Astrocyte of the cerebellum (primary cell): Measurements from ENCODE around the gene WBP4.

Source experiments
- DNase-seq: peaks from one replicate; pipeline ENCODE4 v3.0.0-alpha.2; 2011; ENCODE audit warnings: low read depth
- H3K4me3 ChIP-seq: 2 replicates; pipeline ENCODE4 v1.5.1; 2011; ENCODE audit warnings: mild to moderate bottlenecking, low read depth, low read length, moderate library complexity
- in situ Hi-C: cut with HindIII; loops from 2 replicates; pipeline ENCODE4 v1.10.0; 2017; ENCODE audit warnings: low sequenced_read_pairs
- TF ChIP-seq, protein P1 (sequence below): IDR thresholded peaks from 2 replicates; pipeline ENCODE4 v1.5.1; 2012; ENCODE audit warnings: low read length, low read depth, moderate library complexity, mild to moderate bottlenecking; ENCODE audit errors: missing control alignments

WBP4 gene

DNA sequence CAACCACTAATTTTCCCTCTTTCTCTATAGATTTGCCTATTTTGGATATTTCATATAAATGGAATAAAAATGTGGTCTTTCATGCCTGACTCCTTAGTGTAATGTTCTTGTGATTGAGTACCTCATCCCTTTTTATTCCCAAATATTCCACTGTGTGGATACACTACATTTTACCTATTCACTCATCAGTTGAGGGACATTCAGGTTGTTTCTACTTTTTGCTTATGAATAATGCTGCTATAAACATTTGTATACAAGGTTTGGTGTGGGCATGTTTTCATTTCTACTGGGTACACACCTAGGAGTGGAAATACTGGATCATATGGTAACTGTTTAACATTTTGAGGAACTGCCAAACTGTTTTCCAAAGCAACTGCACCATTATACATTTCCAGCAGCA lies 5.1 kb upstream of the WBP4 start:
- in situ Hi-C loops = no loop called here
- TF ChIP-seq, protein P1, sequence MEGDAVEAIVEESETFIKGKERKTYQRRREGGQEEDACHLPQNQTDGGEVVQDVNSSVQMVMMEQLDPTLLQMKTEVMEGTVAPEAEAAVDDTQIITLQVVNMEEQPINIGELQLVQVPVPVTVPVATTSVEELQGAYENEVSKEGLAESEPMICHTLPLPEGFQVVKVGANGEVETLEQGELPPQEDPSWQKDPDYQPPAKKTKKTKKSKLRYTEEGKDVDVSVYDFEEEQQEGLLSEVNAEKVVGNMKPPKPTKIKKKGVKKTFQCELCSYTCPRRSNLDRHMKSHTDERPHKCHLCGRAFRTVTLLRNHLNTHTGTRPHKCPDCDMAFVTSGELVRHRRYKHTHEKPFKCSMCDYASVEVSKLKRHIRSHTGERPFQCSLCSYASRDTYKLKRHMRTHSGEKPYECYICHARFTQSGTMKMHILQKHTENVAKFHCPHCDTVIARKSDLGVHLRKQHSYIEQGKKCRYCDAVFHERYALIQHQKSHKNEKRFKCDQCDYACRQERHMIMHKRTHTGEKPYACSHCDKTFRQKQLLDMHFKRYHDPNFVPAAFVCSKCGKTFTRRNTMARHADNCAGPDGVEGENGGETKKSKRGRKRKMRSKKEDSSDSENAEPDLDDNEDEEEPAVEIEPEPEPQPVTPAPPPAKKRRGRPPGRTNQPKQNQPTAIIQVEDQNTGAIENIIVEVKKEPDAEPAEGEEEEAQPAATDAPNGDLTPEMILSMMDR = no peak
- H3K4me3 ChIP-seq = no peak overlapping the region
- no peak for DNase-seq

DNA sequence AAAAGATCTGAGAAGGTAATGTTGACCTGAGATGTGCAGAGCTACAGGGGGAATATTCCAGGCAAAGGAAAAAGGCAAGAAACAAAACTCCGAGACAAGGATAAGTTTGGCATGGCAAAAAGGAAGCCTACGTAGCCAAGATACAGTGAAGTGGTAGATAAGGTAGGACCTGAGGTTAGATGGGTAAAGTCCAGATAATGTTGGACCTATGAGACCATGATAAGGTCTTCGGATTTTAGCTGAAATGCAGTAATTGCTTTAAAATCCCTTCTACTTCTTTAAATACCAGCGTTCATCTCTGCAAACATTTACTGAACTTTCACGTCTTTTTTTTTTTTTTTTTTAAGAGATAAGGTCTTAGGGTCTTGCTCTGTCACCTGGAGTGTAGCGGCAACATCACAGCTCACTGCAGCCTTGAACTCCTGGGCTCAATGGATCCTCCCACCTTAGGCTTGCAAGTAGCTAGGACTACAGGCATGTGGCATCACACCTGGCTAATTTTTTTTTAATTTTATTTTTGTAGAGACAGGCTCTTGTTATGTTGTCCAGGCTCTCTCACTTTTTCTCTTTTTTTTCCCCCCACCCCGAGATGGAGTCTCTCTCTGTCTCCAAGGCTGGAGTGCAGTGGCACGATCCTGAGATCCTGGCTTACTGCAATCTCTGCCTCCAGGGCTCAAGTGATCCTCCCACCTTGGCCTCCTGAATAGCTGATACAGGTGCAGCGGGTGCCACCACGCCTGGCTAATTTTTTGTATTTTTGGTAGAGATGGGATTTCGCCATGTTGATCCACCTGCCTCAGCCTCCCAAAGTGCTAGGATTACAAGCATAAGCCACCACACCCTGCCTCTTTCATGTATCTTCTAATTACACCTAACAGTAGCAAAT lies 4.2 kb upstream of the WBP4 start:
- TF ChIP-seq, protein P1 = no peak
- DNase-seq = no peak
- H3K4me3 ChIP-seq = no peak overlapping the region
- in situ Hi-C loops = no loop called here

DNA sequence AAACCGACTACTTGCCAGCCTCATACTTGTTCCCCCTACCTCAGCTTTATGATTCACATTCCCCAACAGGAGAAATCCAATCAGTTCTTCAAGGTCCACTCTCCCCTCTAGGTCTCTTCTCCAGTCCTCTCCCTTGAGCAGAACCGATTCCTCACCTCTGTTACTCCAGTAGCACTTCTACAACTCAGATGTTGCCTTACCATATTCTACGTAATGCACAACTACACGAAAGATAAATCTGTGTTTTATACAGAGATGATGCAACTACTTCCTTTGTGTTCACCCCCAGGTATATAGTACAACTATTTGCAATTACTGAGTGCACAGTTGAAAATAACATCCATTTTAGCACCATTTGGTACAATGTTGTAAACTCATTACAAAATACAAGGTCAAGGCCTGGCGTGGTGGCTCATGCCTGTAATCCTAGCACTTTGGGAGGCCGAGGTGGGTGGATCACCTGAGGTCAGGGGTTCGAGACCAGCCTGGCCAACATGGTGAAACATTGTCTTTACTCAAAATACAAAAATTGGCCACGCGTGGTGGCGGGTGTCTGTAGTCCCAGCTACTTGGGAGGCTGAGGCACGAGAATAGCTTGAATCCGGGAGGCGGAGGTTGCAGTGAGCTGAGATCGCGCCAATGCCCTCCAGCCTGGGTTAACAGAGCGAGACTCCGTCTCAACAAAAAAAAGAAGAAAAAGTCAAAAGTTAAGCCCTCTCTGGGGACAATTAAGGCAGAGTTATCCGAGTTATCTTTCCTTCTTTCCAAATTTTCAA lies 2.8 kb upstream of the WBP4 start:
- peak overlapping the region; percentile 84 for H3K4me3 ChIP-seq
- in situ Hi-C loops = no loop called here
- TF ChIP-seq, protein P1 = no peak
- peak; percentile 23 for DNase-seq

DNA sequence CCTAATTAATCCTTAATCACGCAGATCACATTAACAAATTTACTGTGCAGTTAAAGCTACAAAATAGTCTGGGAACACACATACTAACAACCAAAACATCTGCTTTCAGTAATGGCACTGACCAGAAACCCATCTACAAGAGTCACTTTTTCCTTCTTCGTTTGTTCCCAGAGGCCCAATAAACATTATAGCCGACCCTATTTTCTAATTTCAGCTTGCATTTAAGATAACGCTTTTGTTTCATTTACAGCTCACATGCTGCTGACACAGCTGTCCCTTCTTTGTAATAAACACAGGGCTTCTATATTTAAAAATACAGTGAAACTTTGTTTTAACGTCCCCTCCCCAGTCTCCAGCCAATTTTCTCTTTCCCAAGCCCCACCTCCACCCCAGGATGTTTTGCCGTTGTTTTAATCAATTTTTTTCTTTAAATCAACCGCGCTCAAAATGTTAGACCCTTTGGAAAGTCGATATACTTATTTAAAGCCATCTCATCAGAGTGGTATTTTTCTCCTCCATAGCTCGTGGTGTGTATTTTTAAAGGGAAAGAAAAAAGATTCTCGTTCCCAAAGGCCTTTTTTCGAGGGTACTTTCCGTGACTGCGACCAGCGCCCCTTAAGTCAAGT lies 1.7 kb upstream of the WBP4 start:
- no peak for DNase-seq
- peak overlapping the region; percentile 84 for H3K4me3 ChIP-seq
- in situ Hi-C loops = no loop called here
- TF ChIP-seq, protein P1 = no peak

DNA sequence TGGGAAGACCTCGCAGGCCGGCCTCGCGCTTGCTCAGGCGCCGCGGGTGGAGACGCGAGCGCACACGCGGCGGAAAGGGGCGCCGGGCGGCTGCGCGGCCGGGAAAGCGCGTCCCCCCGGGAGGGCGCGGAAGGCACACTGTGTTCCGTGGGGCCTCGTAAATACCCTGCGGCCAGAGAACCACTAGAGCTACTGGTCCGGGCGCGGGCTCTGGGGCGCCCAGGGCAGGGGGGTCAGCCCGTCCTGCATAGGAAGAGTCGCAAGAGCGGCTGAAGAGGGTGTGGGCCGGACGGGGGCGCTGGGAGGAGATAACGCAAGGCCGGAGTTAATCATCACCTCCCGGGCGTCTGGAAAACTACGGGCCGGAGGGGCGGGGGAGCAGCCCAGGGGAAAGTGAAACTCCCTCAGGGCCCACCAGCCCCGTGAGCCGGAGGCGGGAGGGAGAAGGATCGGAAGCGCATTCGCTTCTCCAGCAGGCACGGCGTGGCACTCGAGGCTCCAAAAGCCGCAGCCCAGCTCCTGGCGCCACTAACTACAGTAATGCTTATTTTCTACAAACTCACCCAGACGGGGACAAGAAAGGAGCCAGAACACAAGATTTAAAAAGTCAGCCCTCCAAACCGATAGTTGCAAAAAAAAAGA lies 1.1 kb upstream of the WBP4 start:
- in situ Hi-C loops = no loop called here
- peak; percentile 68 for DNase-seq
- peak overlapping the region; percentile 84 for H3K4me3 ChIP-seq
- TF ChIP-seq, protein P1 = peak; percentile 29

DNA sequence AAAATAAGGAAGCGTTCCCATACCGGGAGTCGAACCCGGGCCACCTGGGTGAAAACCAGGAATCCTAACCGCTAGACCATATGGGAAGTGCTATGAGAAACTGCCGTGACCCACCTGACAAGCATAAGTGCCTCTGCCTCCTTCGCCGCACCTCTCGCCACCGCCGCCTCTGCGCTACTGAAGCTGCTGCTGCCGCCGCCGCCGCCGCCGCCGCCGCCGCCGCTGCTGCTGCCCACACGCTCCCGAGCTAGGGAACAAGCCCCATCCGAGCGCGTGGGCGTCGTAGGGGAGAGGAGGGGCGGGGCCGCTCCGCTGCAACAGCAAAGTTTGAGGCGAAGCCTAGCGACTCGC lies 610 bp upstream of the WBP4 start:
- peak overlapping the region; percentile 84 for H3K4me3 ChIP-seq
- peak; percentile 55 for DNase-seq
- in situ Hi-C loops = no loop called here
- TF ChIP-seq, protein P1 = no peak
